GM19467 (cell line): ENCODE measurements around the gene EML5.

Source experiments
- ATAC-seq: cut with Tn5 transposase; IDR thresholded peaks from one replicate; pipeline ENCODE4 v1.9.1; 2021; ENCODE audit warnings: mild to moderate bottlenecking, moderate library complexity; ENCODE audit not compliant: unreplicated experiment

The EML5 gene

GRCh38 chr14:88565427-88565826, 227.3 kb downstream of the EML5 start:
- no peak for ATAC-seq

GRCh38 chr14:88563845-88564244, 228.9 kb downstream of the EML5 start:
- ATAC-seq = no peak

DNA sequence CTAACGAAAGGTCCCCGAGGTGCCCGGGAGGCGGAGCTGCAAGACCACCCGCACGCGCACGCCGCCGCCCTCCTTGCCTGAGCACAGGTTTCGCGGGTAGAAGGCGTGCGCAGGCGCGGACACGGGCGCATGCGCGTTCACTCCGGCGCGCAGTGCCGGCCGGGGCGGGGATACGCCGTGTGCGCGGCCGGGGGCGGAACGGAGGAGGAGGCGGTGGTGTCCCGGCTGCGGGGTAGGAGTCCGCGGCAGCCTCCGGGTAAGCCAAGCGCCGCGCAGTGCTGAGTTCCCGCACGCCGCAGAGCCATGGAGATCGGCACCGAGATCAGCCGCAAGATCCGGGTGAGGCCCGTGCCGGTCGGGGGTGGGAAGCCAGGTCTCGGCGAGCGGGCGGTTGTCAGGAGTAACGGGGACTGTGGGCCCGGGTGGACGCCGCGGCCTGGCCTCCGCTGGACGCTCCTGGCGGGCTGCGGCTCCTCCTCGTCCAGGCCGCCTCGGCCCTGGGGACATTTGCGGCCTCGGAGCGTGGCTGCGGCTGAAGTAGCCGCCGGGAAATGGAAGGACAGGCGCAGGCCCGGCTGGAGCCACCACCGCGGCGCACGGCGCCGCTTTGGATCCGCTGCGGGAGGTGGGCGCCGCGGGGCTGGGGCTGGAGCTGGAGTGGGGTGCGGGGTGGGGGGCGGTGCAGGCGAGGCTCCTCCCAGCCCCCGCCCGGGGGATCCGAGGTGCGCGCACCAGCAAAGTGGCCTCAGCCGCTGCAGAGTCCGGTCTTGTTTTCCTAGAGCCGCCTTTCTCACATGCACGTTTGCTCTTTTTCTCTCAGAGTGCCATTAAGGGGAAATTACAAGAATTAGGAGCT, 229.7 kb downstream of the EML5 start, which contains the start of gene ZC3H14:
Gene ZC3H14, plus strand, starts transcription at position 207 of the 856 bp plus-strand sequence. Its CDS starts 97 bp downstream, at position 304.
- peak; percentile 93 for ATAC-seq

GRCh38 chr14:88562532-88562830, 230.3 kb downstream of the EML5 start:
- ATAC-seq = no peak
